Stomach (tissue), 9 donors: ENCODE results near the gene TXLNG. TPM values are rescaled to one million over a fixed set of nuclear protein-coding genes. Genes with fewer than 3 reads are reported as not detected.

Experiments used
- DNase-seq, 2 donors: peaks; one replicate each; pipeline versions ENCODE4 v3.0.0 to v3.0.0-alpha.2; 2013 to 2019
- H3K27ac ChIP-seq, 5 donors: fragments of 200-600 bp in 4 of 5; sonication (generic) in 4 of 5; one replicate each; pipeline ENCODE4 v1.5.1; 2013 to 2019; ENCODE audit warnings: mild to moderate bottlenecking in 1 of 5, moderate library complexity in 1 of 5
- H3K27me3 ChIP-seq, 3 donors: fragments of 200-600 bp; sonication (generic); one replicate each; pipeline ENCODE4 v1.5.1; 2017 to 2019; ENCODE audit warnings: mixed run types in 1 of 3
- H3K36me3 ChIP-seq, 4 donors: fragments of 200-600 bp; sonication (generic); 1 replicate in 3 of 4; 2 replicates in 1 of 4; pipeline ENCODE4 v1.5.1; 2016 to 2019
- H3K4me1 ChIP-seq, 4 donors: fragments of 200-600 bp; sonication (generic); one replicate each; pipeline ENCODE4 v1.5.1; 2016 to 2019
- H3K4me3 ChIP-seq, 4 donors: fragments of 200-600 bp; sonication (generic) in 3 of 4; one replicate each; pipeline ENCODE4 v1.5.1; 2016 to 2019; ENCODE audit warnings: mild to moderate bottlenecking in 1 of 4
- H3K9me3 ChIP-seq, 4 donors: fragments of 200-600 bp; sonication (generic); one replicate each; pipeline ENCODE4 v1.5.1; 2016 to 2019
- CTCF ChIP-seq, 7 experiments: fragments of 450-650 bp in 4 of 7; fragments of 200-600 bp in 3 of 7; sonication (generic) in 3 of 7; IDR thresholded peaks; one replicate each; pipeline ENCODE4 v1.5.1; 2016 to 2019; ENCODE audit warnings: antibody characterized with exemption in 7 of 7, control low read depth in 2 of 7, mild to moderate bottlenecking in 1 of 7
- EP300 ChIP-seq: sonication (generic); formaldehyde crosslinking; IDR thresholded peaks from one replicate; pipeline ENCODE4 v1.6.1; 2017; ENCODE audit warnings: antibody characterized with exemption
- POLR2A ChIP-seq, 4 donors: fragments of 450-650 bp; IDR thresholded peaks; one replicate each; pipeline ENCODE4 v1.6.1; 2016; ENCODE audit warnings: antibody characterized with exemption in 4 of 4, control low read depth in 2 of 4, mild to moderate bottlenecking in 1 of 4, moderate library complexity in 1 of 4
- POLR2AphosphoS5 ChIP-seq, 3 donors: sonication (generic); formaldehyde crosslinking; IDR thresholded peaks; one replicate each; pipeline ENCODE4 v1.6.1; 2016; ENCODE audit warnings: antibody characterized with exemption in 3 of 3
- WGBS, 5 donors: extraction: QIAGEN DNeasy Blood & Tissue Kit in 3 of 5; methylation state at CpG; one replicate each; pipeline versions ENCODE4 v1.1.5 to v1.1.7; 2013 to 2018; 5-methylcytosine and 5-hydroxymethylcytosine counted together
- intact Hi-C: fragments of 100-400 bp; cut with DNase I; formaldehyde crosslinking; loops from one replicate; pipeline ENCODE4 v1.15.1; 2023; ENCODE audit warnings: low total_unique reads
- polyA plus RNA-seq, 3 donors: library from polyadenylated mRNA; stranded (reverse); fragments of 200-250 nt; gene quantifications; one replicate each; pipeline ENCODE4 v1.2.3, GENCODE V29; 2013
- total RNA-seq, 5 donors: library from RNA; depleted of rRNA; stranded (reverse); fragments of >200 nt; gene quantifications; one replicate each; pipeline versions ENCODE4 v1.1.0 to v1.2.3, GENCODE V29; 2014 to 2016
- donor health status: healthy with polysubstance abuse.
- donor health status: Bipolar disorder and iron deficiency.
- donor health status: healthy.

Gene TXLNG
- total and polyA plus RNA-seq, 8 donors: 4.6 to 25.7 (median 9.7) TPM

- 76 to 92% (median 89%) methylated on average over 9 to 14 of the region's 14 CpGs for WGBS, 5 donors
- no peak for DNase-seq
- Histone ChIP-seq H3K4me3 (no peak overlapping the region), H3K36me3 (peaks cover 0 to 96% (median 65%) of the 10 kb centered on the region in 4 donors), H3K27ac (peak overlapping the region in 3 of 5 donors; percentile 26 to 70 (median 53)), H3K4me1 (peaks cover 6 to 18% (median 13%) of the 10 kb centered on the region in 4 donors), H3K27me3 (no peaks in the 10 kb centered on the region), H3K9me3 (no peaks in the 10 kb centered on the region)
- TF ChIP-seq POLR2A (IDR thresholded peaks at IDR 0.05) (no peak), POLR2AphosphoS5 (IDR thresholded peaks at IDR 0.05) (peak in 2 of 3 donors; percentile 6 to 15)
- intact Hi-C loops: no loop called here
Observed at GRCh38 chrX:16839852-16840460, 53.7 kb downstream of the TXLNG start.

- no peaks in the 10 kb centered on the region for H3K9me3 ChIP-seq
- H3K36me3 ChIP-seq: peaks cover 0 to 99% (median 81%) of the 10 kb centered on the region in 4 donors
- H3K4me1 ChIP-seq: peaks cover 6 to 18% (median 13%) of the 10 kb centered on the region in 4 donors
- 50 to 84% (median 73%) methylated on average over 3 of the region's 3 CpGs for WGBS, 5 donors
- TF ChIP-seq CTCF (IDR thresholded peaks at IDR 0.05) (no peak), POLR2A (IDR thresholded peaks at IDR 0.05) (no peak), POLR2AphosphoS5 (IDR thresholded peaks at IDR 0.05) (no peak), EP300 (no peak)
- H3K27ac ChIP-seq: peak overlapping the region in 1 of 5 donors; percentile 21
- no peak overlapping the region for H3K4me3 ChIP-seq
- no peaks in the 10 kb centered on the region for H3K27me3 ChIP-seq
- intact Hi-C loops: no loop called here
- DNase-seq: no peak
Observed at GRCh38 chrX:16842684-16843083, 56.4 kb downstream of the TXLNG start.

- no peak for DNase-seq
- Histone ChIP-seq H3K36me3 (peaks cover 0 to 99% (median 84%) of the 10 kb centered on the region in 4 donors), H3K4me1 (peaks cover 6 to 16% (median 13%) of the 10 kb centered on the region in 4 donors), H3K27me3 (no peaks in the 10 kb centered on the region), H3K9me3 (no peaks in the 10 kb centered on the region), H3K4me3 (no peak overlapping the region), H3K27ac (peak overlapping the region in 3 of 5 donors; percentile 14 to 21 (median 17))
- WGBS, 5 donors: 37 to 65% (median 54%) methylated on average over 3 of the region's 3 CpGs
- intact Hi-C loops: no loop called here
- TF ChIP-seq POLR2AphosphoS5 (IDR thresholded peaks at IDR 0.05): no peak
- TF ChIP-seq CTCF (IDR thresholded peaks at IDR 0.05): no peak
- no peak for TF ChIP-seq POLR2A (IDR thresholded peaks at IDR 0.05)
- TF ChIP-seq EP300: no peak
Observed at GRCh38 chrX:16843208-16843909, 57.1 kb downstream of the TXLNG start.

- intact Hi-C loops: no loop called here
- Histone ChIP-seq H3K36me3 (peaks cover 0 to 91% (median 81%) of the 10 kb centered on the region in 4 donors), H3K27ac (no peak overlapping the region), H3K27me3 (no peaks in the 10 kb centered on the region), H3K4me3 (no peak overlapping the region), H3K4me1 (no peaks in the 10 kb centered on the region), H3K9me3 (no peaks in the 10 kb centered on the region)
- DNase-seq: no peak
- WGBS, 5 donors: 65 to 86% (median 78%) methylated on average over 2 of the region's 2 CpGs
- TF ChIP-seq POLR2A (IDR thresholded peaks at IDR 0.05): no peak
- no peak for TF ChIP-seq EP300
- no peak for TF ChIP-seq POLR2AphosphoS5 (IDR thresholded peaks at IDR 0.05)
- no peak for TF ChIP-seq CTCF (IDR thresholded peaks at IDR 0.05)
Observed at GRCh38 chrX:16845686-16846085, 59.4 kb downstream of the TXLNG start.
